Measurements from ENCODE around the gene PGRMC2.

- TF ChIP-seq, protein P1, sequence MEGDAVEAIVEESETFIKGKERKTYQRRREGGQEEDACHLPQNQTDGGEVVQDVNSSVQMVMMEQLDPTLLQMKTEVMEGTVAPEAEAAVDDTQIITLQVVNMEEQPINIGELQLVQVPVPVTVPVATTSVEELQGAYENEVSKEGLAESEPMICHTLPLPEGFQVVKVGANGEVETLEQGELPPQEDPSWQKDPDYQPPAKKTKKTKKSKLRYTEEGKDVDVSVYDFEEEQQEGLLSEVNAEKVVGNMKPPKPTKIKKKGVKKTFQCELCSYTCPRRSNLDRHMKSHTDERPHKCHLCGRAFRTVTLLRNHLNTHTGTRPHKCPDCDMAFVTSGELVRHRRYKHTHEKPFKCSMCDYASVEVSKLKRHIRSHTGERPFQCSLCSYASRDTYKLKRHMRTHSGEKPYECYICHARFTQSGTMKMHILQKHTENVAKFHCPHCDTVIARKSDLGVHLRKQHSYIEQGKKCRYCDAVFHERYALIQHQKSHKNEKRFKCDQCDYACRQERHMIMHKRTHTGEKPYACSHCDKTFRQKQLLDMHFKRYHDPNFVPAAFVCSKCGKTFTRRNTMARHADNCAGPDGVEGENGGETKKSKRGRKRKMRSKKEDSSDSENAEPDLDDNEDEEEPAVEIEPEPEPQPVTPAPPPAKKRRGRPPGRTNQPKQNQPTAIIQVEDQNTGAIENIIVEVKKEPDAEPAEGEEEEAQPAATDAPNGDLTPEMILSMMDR (conservative IDR thresholded peaks at IDR 0.05 in 1 of 2, IDR thresholded peaks at IDR 0.05 in 1 of 2; ENCODE audit: low read depth in 1 of 2, low read length in 2 of 2): no peak
- TF ChIP-seq EZH2 (IDR thresholded peaks at IDR 0.05; ENCODE audit: low read length, missing control alignments): no peak
Measured at GRCh38 chr4:128320656-128321055, 33.0 kb upstream of the PGRMC2 start.
